HG02571 (cell line): ENCODE results near the gene VPS13D.
"Not testable (repeated sequence)": the region's sequence is repeated elsewhere in the genome, so short reads cannot be mapped to it uniquely, and the experiment has no call there.

Source experiments
- ATAC-seq: cut with Tn5 transposase; IDR thresholded peaks from one replicate; pipeline ENCODE4 v1.9.1; 2021; ENCODE audit warnings: mild to moderate bottlenecking, moderate library complexity; ENCODE audit not compliant: unreplicated experiment

Gene VPS13D

GRCh38 chr1:12284486-12284885 lies 54.7 kb downstream of the VPS13D start:
- ATAC-seq: no peak

GRCh38 chr1:12285496-12286143 lies 55.8 kb downstream of the VPS13D start:
- ATAC-seq: no peak

GRCh38 chr1:12287869-12288268 lies 58.0 kb downstream of the VPS13D start:
- ATAC-seq: no peak

GRCh38 chr1:12290828-12291227 lies 61.0 kb downstream of the VPS13D start:
- no peak for ATAC-seq

GRCh38 chr1:12293416-12293815 lies 63.6 kb downstream of the VPS13D start:
- no peak for ATAC-seq

GRCh38 chr1:12294076-12294475 lies 64.2 kb downstream of the VPS13D start:
- no peak for ATAC-seq

GRCh38 chr1:12296016-12296415 lies 66.2 kb downstream of the VPS13D start:
- no peak for ATAC-seq

- no peak for ATAC-seq
Measured at GRCh38 chr1:12296623-12297022, 66.8 kb downstream of the VPS13D start.

GRCh38 chr1:12300706-12301105 lies 70.9 kb downstream of the VPS13D start:
- no peak for ATAC-seq

- ATAC-seq: no peak
Measured at GRCh38 chr1:12301518-12302237, 71.8 kb downstream of the VPS13D start.

- no peak for ATAC-seq
Measured at GRCh38 chr1:12302798-12303447, 73.1 kb downstream of the VPS13D start.

GRCh38 chr1:12305377-12305776 lies 75.5 kb downstream of the VPS13D start:
- ATAC-seq: no peak

- no peak for ATAC-seq
Measured at GRCh38 chr1:12309783-12310742, 80.2 kb downstream of the VPS13D start.

GRCh38 chr1:12314333-12314903 lies 84.6 kb downstream of the VPS13D start:
- ATAC-seq: no peak

- no peak for ATAC-seq
Measured at GRCh38 chr1:12315146-12315545, 85.3 kb downstream of the VPS13D start.

- no peak for ATAC-seq
Measured at GRCh38 chr1:12316331-12316730, 86.5 kb downstream of the VPS13D start.

- no peak for ATAC-seq
Measured at GRCh38 chr1:12320486-12320885, 90.7 kb downstream of the VPS13D start.

GRCh38 chr1:12324423-12324822 lies 94.6 kb downstream of the VPS13D start:
- ATAC-seq: no peak

GRCh38 chr1:12324973-12325372 lies 95.1 kb downstream of the VPS13D start:
- ATAC-seq: not testable (repeated sequence)

- ATAC-seq: no peak
Measured at GRCh38 chr1:12326986-12327385, 97.2 kb downstream of the VPS13D start.

- ATAC-seq: no peak
Measured at GRCh38 chr1:12327566-12327965, 97.7 kb downstream of the VPS13D start.
